ENCODE results near the gene IGFL2. TPM values are rescaled to one million over a fixed set of nuclear protein-coding genes. Genes with fewer than 3 reads are reported as not detected.
"Not testable (repeated sequence)": the region's sequence is repeated elsewhere in the genome, so short reads cannot be mapped to it uniquely, and the experiment has no call there.

Gene IGFL2
- total RNA-seq: not detected in 2 replicates
- long read RNA-seq: 0 reads

GRCh38 chr19:46147791-46148288 lies at the start of gene IGFL2:
IGFL2 (plus strand) TSS chr19:46148238; CDS start chr19:46148279, 41 bp downstream.
- Mint-ChIP-seq H3K9me3 (peaks cover 2% of the 10 kb centered on the region), H3K36me3 (ENCODE audit: low read depth) (no peaks in the 10 kb centered on the region), H3K27ac (ENCODE audit: unreplicated experiment) (no peak within 1 kb of the TSS), H3K4me1 (peaks cover 8% of the 10 kb centered on the region), H3K4me3 (no peak within 1 kb of the TSS), H3K27me3 (ENCODE audit: low read depth) (peaks cover 6% of the 10 kb centered on the region)
- no peak for DNase-seq (ENCODE audit: low read depth, low spot score)
- no peak for TF ChIP-seq CTCF (conservative IDR thresholded peaks at IDR 0.05)

GRCh38 chr19:46100344-46100743 lies 47.7 kb upstream of the IGFL2 start:
- Mint-ChIP-seq H3K4me1 (no peaks in the 10 kb centered on the region), H3K4me3 (no peak overlapping the region), H3K36me3 (ENCODE audit: low read depth) (no peaks in the 10 kb centered on the region), H3K9me3 (peaks cover 6% of the 10 kb centered on the region), H3K27me3 (ENCODE audit: low read depth) (peaks cover 31% of the 10 kb centered on the region), H3K27ac (ENCODE audit: unreplicated experiment) (no peak overlapping the region)
- DNase-seq (ENCODE audit: low read depth, low spot score): no peak
- TF ChIP-seq CTCF (conservative IDR thresholded peaks at IDR 0.05): no peak

- no peak for TF ChIP-seq CTCF (conservative IDR thresholded peaks at IDR 0.05)
- no peak overlapping the region for H3K4me3 Mint-ChIP-seq
- DNase-seq (ENCODE audit: low read depth, low spot score): no peak
- H3K4me1 Mint-ChIP-seq: no peaks in the 10 kb centered on the region
- H3K27me3 Mint-ChIP-seq (ENCODE audit: low read depth): peaks cover 22% of the 10 kb centered on the region
- H3K36me3 Mint-ChIP-seq (ENCODE audit: low read depth): no peaks in the 10 kb centered on the region
- no peak overlapping the region for H3K27ac Mint-ChIP-seq (ENCODE audit: unreplicated experiment)
- peaks cover 6% of the 10 kb centered on the region for H3K9me3 Mint-ChIP-seq
Measured at GRCh38 chr19:46101293-46101692, 46.7 kb upstream of the IGFL2 start.

GRCh38 chr19:46102333-46102732 lies 45.7 kb upstream of the IGFL2 start:
- not testable (repeated sequence) for H3K27ac Mint-ChIP-seq (ENCODE audit: unreplicated experiment); H3K4me3 Mint-ChIP-seq; H3K9me3 Mint-ChIP-seq; H3K36me3 Mint-ChIP-seq (ENCODE audit: low read depth); DNase-seq (ENCODE audit: low read depth, low spot score); H3K4me1 Mint-ChIP-seq
- peaks cover 11% of the 10 kb centered on the region for H3K27me3 Mint-ChIP-seq (ENCODE audit: low read depth)

- H3K9me3 Mint-ChIP-seq: no peaks in the 10 kb centered on the region
- no peak overlapping the region for H3K4me3 Mint-ChIP-seq
- H3K27ac Mint-ChIP-seq (ENCODE audit: unreplicated experiment): no peak overlapping the region
- TF ChIP-seq CTCF (conservative IDR thresholded peaks at IDR 0.05): no peak
- H3K36me3 Mint-ChIP-seq (ENCODE audit: low read depth): no peaks in the 10 kb centered on the region
- no peak for DNase-seq (ENCODE audit: low read depth, low spot score)
- H3K27me3 Mint-ChIP-seq (ENCODE audit: low read depth): peaks cover 11% of the 10 kb centered on the region
- no peaks in the 10 kb centered on the region for H3K4me1 Mint-ChIP-seq
Measured at GRCh38 chr19:46107371-46107770, 40.7 kb upstream of the IGFL2 start.

GRCh38 chr19:46109876-46110275 lies 38.2 kb upstream of the IGFL2 start:
- Mint-ChIP-seq H3K4me3 (no peak overlapping the region), H3K27ac (ENCODE audit: unreplicated experiment) (no peak overlapping the region), H3K4me1 (no peaks in the 10 kb centered on the region), H3K36me3 (ENCODE audit: low read depth) (no peaks in the 10 kb centered on the region), H3K9me3 (no peaks in the 10 kb centered on the region), H3K27me3 (ENCODE audit: low read depth) (peaks cover 30% of the 10 kb centered on the region)
- no peak for TF ChIP-seq CTCF (conservative IDR thresholded peaks at IDR 0.05)
- DNase-seq (ENCODE audit: low read depth, low spot score): no peak
